NCI-H1092 (cell line): ENCODE results near the gene IRF3.
"Not testable (repeated sequence)": the region's sequence is repeated elsewhere in the genome, so short reads cannot be mapped to it uniquely, and the experiment has no call there.

ENCODE experiments used
- DNase-seq: peaks from one replicate; lab custom pipeline; 2025; lab: John Stamatoyannopoulos, UW

Gene IRF3

DNA sequence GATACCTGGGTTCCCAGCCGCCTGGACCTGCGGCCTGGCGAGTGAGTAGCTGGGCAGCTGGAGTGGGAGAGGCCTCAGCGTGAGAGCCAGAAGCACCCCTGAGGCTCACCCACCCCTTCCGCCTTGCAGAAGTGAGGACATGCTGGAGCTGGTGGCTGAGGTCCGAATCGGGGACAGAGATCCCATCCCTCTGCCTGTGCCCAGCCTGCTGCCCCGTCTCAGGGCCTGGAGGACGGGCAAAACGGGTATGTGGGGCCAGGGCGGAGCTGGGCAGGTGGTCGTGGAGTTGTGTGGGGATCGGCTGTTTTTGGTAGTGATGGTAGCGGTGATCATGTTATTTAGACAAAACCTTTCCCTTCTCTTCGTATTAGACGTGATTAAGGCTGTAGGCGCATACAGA, 19.1 kb downstream of the IRF3 start:
- no peak for DNase-seq

DNA sequence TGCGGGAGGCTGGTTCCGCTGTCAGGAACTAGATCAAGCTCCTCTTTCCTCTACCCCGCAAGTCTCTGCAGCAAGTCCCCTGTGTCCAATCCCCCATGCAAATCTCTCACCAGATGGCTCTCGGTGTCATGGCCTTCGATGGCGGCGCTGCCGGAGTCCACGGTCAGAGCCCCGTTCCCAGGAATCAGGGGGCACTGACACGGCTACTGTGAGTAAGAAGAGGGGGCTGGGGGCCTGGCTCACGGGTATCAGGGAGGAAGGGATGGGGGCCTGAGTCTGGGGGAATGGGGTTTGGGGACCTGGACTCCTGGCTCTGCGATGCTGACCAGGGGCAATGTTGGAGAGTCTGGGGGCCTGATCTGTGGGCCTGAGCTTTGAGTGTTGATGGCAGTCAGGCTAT, 19.7 kb downstream of the IRF3 start:
- no peak for DNase-seq

DNA sequence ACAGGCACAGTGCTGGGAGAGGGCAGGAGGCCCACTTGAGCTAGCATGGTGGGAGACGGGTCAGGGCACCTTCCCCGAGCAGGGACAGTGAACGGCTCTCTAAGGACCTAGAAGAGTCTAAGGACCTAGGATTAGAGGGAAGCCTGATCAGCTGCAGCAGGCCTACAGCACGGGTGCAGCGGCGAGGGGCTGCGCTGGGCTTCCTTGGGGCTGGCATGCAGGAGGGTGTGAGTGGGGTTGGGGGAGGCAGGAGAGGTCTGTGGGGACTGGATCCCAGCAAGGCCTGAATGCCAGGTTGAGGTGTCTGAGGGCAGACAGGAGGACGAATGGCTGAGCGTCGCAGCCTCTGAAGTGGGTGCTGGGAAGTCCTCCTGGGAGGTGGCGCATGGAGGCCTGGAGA, 20.1 kb downstream of the IRF3 start:
- DNase-seq: no peak

DNA sequence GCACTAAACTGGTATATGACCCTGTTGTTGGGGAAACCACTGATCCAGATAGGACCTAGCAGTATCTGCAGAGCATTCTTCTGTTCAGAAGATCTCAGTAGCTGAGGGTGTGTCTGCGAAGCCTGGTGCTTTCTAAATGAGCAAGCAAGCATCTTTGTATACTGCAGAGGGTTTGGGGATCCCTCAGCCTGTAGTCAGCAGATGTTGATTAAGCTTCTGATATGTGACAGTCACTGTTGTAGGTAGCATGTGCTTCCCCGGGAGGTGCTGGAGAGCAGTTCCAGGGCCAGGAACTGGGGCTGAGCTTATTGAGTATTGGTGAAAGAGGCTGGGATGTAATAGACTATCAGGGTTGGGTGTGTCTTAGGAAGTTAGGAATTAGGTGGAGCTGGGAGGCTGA, 22.2 kb downstream of the IRF3 start:
- DNase-seq: no peak

DNA sequence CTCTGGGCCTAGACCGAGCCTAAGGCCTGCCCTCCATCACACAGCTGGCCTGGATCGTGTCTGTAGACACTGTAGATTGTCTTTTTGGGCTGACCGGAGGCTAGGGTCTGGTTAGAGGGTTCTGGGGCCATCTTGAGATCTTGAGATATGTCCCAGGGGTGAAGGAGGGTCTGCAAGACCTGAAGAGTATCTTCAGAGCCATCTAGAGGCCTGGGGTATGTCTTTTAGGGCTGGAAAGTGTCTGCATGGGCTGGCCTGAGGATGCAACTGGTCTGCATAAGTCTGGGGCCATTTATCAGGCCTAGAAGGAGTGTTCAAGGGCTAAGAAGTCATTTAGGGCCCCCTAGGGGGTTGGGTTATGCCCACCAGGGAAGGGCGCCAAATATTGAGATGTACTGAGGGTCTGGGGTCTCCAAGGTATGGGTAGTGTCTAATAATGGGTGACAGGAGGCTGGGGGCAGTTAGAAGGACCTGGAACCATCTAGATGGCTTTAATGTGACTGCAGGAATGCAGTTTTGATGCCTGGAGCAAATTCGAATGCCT, 23.1 kb downstream of the IRF3 start:
- DNase-seq: no peak

DNA sequence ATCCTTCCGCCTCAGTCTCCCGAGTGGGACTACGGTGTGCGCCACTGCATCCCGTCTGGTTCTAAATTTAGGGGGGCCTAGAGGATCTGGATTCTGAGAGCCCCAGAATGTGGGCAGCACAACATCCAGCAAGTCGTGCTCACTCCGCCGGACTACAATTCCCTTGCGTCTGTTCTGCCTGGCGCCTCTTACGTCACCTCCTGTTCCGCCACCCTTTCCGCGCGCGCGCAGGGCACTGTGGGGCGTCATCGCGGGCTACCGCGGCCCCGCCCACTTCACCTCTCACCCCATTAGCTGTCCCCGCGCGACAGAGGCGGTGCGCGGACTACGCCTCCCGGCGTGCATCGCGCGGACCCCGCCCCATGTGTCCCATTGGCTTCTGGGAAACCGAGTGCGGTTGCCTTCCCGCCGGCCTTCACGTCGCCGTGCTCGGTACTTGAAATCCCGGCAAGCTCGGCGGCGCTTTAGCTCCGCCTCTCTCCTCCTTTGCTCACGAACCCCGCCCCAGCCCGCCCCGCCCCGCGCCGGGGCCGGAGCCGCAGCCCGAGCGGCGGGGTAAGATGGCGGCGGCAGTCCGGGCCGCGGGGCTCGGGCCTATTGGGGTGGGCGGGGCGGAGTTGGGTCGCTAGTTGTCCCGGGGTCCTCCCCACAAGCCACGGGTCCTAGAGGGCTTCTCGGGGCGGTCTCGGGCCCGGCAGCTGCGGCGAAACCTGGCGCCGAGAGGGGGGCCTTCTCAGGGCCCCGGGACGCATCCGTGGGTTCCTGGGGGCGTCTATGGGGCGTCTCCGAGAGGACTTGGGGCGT, 23.8 kb downstream of the IRF3 start, which contains the start of gene SCAF1:
Gene SCAF1 (plus strand): TSS at position 522 of the 804 bp plus-strand sequence. CDS start 2,818 bp downstream, outside the sequence.
- peak; percentile 97 for DNase-seq

DNA sequence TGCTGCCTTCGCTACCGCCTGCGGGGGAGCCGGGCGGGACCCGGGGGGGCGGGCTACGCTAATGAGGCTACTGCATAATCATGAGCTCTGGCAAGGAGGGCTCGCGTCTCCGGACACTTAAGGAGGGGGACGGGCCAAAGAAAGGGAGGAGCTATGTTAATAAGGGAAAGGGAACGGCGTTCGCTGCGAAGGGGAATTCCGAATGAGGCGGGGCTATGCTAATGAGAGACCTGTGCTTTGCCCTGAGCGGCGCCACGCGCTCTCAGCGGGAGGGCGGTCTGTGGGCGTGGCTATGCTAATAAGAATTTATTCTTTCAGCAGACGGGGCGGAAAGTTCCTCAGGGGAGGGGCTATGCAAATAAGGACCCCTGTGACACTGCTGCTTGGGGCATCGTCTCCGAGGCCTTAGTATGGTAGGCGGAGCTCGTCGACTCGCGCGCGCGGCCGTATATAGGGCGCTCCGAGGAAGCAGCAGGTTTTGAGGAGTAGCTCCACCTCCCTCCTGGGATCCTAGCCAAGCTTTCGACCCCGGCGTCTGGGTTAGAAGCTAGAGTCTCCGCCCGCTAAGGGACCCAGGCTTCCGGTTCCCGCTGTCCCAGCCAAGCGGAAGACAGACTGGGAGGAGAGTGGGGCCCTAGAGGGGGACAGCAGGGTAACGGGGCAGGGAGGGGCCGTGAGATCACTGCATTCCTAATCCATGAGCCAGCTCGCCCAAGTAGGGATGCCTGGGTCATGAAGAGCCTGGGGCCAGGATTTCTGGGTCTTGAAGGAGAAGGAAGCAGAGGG, 25.4 kb downstream of the IRF3 start, which contains the start of gene RRAS:
Gene RRAS (minus strand): TSS at position 31 of the 786 bp plus-strand sequence. CDS start 45 bp downstream, outside the sequence.
- DNase-seq: peak; percentile 95

DNA sequence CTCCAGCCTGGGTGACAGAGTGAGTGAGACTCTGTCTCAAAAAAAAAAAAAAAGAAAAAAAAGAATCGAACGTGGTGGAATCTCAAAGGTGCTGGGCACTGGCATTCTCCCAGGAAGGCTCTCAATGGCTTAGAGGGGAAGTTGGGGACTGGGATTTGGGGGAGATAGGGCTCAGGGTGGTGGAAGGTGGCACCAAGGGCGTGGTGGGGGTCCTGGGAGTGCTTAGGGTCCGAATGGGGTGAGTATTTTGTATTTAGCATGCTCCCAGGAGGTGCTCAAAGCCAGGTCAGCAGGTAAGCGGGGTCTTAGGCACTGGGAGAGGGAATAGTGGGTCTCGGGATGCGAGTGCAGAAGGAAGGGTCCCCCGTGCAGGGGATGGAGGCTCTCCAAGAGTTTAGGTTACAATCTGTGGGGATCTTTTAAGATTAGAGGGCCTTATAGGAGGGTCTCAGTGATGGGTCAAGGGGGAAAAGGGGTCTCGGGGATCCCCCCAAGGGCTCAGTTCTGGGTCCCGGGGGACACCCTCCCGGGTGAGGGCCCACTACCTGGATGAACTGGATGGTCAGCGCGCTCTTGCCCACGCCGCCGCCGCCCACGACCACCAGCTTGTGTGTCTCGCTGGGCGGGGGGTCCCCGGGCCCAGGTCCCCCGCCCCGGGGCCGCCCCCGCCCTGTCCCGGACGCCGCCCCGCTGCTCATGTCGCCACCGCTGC, 26.1 kb downstream of the IRF3 start:
- no peak for DNase-seq

DNA sequence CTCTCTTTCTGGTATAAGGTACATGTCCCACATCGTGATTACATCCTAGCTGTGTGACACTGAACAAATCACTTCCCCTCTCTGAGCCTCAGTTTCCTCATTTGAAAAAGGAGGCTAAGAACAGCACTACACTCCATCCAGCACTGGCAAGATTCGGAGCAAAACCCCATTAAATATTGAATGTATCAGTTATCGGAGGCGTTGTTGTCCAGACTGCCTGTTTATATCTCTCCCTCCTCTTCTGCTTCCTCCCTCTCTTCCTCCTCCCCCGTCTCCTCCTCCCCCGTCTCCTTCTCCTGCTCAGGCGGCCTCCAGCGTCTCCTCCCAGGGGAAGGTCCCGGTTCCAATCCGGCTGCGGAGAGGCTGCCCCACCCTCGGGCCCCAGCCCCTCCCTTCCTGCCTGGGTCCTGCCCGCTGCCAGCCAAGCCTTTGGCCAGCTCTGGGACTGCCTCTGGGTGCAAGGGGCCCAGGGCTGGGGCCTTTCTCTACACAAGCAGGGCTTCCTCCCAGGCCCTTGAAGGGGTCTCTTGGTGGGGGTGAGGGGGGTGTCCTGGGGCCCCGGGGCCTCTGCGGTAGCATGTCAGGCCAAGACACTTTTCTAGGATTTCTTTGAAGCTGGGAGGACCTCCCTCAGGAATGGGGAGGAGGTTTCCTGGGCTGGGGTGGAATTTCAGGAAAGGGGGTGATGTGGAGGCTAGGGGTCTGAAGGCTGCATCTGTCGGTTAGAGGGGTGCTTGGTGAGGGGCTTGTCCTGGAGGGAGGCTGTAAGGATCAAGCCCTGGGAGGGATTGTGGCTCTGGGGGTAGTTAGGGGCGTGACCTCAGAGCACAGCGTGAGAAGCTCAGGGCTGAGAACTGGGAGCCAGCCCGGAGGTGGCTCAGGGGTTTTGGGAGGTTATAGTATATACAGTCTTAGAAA, 27.6 kb downstream of the IRF3 start:
- no peak for DNase-seq

DNA sequence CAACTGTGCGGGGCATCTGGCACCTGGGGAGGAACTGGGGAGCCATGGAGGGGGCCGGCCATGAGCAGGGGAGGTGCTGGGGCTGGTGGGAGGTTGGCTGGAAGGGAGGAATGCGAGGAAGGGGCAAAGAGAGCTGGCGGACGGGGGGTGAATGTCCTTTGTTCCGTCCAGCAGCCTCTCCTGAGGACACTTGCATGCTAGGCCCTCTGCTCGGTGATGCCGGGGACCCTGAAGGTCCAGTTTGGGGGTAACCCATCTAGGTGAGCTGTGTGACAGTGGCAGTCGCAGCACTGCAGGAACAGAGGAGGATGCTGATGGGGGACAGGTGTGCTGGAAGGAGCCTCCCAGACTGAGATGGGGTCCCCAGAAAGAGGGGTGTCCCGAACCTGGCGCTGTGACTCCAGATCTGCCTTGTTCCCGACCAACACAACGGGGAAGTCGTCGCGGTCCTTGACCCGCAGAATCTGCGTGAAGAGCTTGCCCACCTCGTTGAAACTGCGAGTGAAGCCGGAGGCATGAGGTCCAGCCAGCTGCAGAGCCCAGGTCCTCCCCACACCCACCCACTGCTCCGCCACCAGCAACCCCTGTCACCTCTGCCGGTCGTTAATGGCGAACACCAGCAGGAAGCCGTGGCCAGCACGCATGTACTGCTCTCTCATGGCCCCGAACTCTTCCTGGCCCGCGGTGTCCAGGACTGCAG, 29.3 kb downstream of the IRF3 start:
- no peak for DNase-seq

DNA sequence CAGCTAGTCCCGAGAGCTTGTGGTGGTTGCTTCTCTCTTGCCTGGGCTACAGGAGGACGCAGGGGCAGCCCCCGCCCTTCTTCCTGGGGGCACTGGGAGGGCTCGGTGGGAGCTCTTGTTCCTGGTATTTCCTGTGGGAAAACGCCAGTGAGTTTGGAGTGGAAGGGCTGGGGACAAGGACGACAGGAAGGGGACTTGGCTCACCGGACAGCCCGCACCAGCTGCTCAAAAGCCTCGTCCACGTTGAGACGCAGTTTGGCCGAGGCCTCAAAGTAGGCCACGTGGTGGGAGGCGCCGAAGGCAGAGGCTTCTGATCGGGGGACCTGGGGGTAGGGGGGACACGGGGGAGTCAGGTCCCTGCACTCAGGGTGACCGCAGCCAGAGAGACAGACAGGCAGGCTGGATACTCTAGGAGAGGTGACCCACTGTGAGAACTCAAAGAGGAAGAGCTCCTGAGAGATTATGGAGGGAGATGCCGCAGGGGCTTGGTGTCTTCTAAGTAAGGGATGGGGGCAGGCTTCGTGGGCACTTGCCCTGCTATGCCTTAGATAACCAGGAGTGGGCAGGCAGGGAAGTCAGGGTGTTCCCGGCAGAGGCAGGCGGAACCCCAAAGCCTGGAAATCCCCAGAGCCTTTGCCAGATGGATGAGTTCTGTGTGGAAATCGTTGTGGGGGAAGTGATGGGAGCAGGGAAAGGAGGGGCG, 30.0 kb downstream of the IRF3 start:
- no peak for DNase-seq

DNA sequence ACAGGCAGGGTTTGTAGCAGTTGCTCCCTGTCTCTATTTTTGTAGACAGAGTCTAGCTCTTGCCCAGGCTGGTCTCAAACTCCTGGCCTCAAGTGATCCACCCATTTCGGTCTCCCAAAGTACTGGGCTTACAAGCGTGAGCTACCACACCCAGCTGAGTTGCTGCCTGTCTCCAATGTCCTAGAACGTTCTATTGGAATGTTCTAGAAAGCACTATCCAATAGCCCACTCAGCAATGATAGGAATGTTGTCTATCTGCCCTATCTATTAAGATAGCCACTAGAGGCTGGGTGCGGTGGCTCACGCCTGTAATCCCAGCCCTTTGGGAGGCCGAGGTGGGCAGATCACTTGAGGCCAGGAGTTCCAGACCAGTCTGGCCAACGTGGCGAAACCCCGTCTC, 32.4 kb downstream of the IRF3 start:
- DNase-seq: not testable (repeated sequence)

DNA sequence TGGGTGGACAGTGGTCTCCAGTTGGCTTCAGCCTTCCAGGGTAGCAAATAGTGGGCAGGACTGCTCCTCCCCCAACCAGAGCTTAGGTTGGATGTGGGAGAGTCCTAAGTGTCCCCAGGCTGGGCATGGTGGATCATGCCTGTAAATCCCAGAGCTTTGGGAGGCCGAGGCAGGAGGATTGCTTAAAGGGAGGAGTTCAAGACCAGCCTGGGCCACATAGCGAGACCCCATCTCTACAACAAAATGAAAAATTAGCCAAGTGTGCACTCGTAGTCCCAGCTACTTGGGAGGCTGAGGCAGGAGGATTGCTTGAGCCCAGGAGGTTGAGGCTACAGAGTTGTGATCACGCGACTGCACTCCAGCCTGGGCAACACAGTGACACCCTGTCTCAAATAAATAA, 33.1 kb downstream of the IRF3 start:
- DNase-seq: no peak

DNA sequence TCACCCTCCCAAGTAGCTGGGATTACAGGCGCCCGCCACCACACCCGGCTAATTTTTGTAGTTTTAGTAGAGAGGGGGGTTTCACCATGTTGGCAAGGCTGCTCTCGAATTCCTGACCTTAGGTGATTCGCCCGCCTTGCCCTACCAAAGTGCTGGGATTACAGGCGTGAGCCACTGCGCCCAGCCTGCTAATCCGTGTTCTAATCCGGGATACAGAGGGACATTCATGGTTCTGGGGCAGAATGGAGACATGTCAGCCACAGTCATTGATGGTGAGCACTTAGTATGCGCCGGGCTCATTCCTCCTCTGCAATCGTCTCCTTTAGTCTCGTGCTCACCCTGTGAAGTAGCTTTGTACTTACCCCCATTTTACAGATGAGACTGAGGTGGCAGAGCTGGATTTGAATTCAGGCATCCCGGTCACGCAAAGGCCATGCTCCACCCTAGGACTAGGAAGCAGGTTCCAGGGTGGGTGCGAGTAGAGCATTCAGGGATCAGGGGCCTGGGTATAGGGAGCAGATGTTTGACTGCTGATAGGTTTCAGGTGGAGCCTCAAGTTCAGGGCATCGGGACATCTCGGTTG, 34.0 kb downstream of the IRF3 start:
- DNase-seq: no peak

DNA sequence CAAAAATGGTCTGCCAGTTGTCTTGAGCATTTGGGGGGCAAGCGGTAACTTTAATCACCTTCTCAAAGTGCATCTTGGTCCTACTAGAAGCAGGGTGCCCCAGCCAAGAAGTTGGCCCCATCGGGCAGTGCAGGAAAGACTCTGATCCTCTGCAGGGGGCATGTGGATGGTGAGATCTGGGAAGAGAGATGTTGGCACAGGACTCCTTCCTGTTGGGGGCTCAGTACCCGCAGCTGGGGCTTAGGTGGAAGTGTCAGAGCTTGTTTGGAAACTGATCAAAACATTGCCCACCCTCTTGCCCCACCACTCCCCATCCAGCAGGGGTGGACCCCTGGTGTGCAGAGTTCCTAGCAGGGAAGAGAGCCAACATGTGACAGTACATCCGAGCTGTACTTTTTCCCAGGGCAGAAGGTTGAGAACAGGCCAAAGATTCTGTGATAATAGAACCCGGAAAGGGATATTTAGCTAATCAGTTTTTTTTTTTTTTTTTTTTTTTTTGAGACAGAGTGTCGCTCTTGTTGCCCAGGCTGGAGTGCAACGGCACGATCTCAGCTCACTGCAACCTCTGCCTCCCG, 34.6 kb downstream of the IRF3 start:
- no peak for DNase-seq

DNA sequence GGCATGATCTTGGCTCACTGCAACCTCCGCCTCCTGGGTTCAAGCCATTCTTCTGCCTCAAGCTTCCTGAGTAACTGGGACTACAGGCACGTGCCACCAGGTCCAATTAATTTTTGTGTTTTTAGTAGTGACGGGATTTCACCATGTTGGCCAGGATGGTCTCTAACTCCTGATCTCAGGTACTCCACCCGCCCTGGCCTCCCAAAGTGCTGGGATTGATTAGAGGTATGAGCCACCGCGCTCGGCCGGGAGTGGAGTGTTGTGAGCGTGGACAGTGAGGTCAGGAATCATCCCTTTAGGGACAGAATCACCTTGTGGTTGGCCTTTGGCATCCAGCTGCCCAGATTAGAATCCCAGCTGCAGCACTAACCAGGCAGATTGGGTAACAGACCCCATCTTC, 36.0 kb downstream of the IRF3 start:
- no peak for DNase-seq

DNA sequence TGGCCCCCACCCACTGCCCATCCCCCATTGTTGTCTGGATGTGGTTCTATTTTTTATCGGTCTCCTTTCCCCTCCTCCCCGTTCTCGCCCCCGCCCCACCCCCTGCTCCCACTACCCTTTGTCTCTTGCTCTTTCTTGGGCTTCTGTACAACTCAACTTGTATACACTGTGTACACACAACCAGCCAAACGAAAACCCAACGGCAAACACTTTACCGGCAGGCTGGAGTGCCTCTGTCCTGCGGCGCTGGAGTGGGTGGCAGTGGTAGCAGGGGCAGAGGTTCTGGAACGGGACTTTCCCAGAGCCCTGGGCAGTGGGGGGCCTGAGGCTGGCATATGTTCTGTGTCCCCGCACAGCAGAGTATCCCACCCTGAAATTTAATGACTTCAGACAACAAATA, 39.4 kb downstream of the IRF3 start:
- DNase-seq: no peak

DNA sequence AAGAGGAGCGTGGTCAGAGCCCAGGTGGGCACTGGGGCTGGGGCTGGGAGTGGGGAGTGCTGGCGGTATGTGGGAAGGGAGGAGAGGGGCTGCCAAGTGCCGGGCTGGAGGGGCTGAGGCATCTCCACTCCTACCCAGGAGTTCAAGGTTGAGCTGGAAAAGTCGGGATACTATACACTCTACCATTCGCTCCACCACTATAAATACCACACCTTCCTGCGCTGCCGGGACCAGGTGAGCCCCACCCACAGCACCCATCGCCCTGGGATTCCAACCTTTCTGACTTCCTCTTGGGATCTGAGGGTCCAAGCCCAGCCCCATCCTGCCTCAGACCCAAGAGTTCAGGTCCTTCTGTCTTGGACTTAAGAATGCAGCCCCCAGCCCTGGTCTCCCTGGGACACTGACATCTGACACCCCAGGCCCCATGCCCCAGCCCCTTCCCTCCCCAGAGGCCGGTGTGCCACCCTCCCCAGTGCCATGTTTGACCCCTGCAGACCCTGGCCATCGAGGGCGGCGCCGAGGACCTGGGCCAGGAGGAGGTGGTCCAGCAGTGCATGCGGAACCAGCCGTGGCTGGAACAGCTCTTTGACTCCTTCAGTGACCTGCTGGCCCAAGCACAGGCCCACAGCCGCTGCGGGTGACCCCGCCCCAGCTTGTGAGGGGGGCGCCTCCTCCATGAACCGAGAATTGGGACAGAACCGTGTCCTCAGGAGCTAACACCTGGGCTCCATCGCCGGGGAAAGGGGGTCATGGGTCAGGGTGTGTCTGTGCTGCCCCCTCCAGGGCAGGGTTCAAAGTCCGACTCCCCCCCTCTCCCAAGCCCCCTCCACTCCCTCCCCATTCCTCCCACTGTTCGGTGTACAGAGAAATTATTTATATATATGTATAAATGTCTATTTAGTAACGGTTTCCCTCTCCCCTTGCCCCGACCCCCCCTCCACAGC, 40.4 kb downstream of the IRF3 start:
- no peak for DNase-seq
